22Rv1 (cell line): ENCODE measurements around the gene ACER3.

Experiments
- ZFX ChIP-seq: fragments of 450-650 bp; IDR thresholded peaks from 2 replicates; pipeline ENCODE4 v1.6.1; 2017; ENCODE audit warnings: antibody characterized with exemption, borderline replicate concordance
- TF ChIP-seq, protein P1 (sequence below): fragments of 450-650 bp; IDR thresholded peaks from 2 replicates; pipeline ENCODE4 v1.5.1; 2017; ENCODE audit warnings: mild to moderate bottlenecking

DNA sequence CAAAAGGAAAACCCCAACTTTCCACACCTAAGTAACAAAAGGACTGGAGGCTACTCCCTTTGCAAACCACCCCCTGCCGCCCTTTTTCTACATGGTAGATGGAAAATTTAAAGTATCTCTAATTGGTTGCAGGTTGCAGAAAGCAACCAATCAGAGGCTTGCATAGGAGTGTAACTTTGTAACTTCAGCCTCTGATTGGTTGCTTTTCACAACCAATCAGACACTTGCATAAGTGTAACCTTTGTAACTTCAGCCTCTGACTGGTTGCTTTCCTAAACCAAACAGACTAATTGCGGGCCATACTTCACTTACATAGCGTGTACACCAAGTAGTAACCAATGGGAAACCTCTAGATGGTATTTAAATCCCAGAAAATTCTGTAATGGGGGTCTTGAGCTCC, 16.8 kb upstream of the ACER3 start:
- TF ChIP-seq, protein P1, sequence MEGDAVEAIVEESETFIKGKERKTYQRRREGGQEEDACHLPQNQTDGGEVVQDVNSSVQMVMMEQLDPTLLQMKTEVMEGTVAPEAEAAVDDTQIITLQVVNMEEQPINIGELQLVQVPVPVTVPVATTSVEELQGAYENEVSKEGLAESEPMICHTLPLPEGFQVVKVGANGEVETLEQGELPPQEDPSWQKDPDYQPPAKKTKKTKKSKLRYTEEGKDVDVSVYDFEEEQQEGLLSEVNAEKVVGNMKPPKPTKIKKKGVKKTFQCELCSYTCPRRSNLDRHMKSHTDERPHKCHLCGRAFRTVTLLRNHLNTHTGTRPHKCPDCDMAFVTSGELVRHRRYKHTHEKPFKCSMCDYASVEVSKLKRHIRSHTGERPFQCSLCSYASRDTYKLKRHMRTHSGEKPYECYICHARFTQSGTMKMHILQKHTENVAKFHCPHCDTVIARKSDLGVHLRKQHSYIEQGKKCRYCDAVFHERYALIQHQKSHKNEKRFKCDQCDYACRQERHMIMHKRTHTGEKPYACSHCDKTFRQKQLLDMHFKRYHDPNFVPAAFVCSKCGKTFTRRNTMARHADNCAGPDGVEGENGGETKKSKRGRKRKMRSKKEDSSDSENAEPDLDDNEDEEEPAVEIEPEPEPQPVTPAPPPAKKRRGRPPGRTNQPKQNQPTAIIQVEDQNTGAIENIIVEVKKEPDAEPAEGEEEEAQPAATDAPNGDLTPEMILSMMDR: no peak
- TF ChIP-seq ZFX: no peak
